T-helper 2 cell treated with Interferon-gamma antibody and Interleukin-4, amounts not matched to agents 5 μg/mL and 100 μg/mL, for 36 hours (primary cell): ENCODE data around the gene LTB4R2.
A peak's percentile ranks its signal among the peaks of the same experiment; 100 is the strongest.

Source experiments
- DNase-seq: peaks from one replicate; pipeline ENCODE4 v3.0.0; 2021; ENCODE audit warnings: low spot score
- H3K27ac Mint-ChIP-seq: one replicate; pipeline ENCODE4 v1.8.0; 2021; ENCODE audit warnings: mild to moderate bottlenecking, mixed read lengths
- H3K27me3 Mint-ChIP-seq: one replicate; pipeline ENCODE4 v1.8.0; 2021; ENCODE audit warnings: low read depth, mixed read lengths
- H3K36me3 Mint-ChIP-seq: one replicate; pipeline ENCODE4 v1.8.0; 2021; ENCODE audit warnings: low read depth, mixed read lengths
- H3K4me1 Mint-ChIP-seq: one replicate; pipeline ENCODE4 v1.8.0; 2021; ENCODE audit warnings: low read depth, mixed read lengths
- H3K4me3 Mint-ChIP-seq: one replicate; pipeline ENCODE4 v1.8.0; 2022; ENCODE audit warnings: mild to moderate bottlenecking, moderate library complexity, mixed read lengths
- H3K9me3 Mint-ChIP-seq: one replicate; pipeline ENCODE4 v1.8.0; 2021; ENCODE audit warnings: mixed read lengths

Gene LTB4R2

GRCh38 chr14:24299255-24300191, 10.4 kb upstream of the LTB4R2 start, which contains the start of the genes DHRS1 and NOP9:
Gene DHRS1 (minus strand): TSS chr14:24299780. CDS start chr14:24299106, 674 bp downstream.
Gene NOP9 (plus strand): TSS chr14:24299850. CDS start chr14:24299955, 105 bp downstream.
- DNase-seq, result peak; percentile 91
- Mint-ChIP-seq H3K4me3 (peak within 1 kb of the TSS; percentile 93), H3K27ac (peak within 1 kb of the TSS; percentile 94), H3K9me3 (no peaks in the 10 kb centered on the region), H3K36me3 (peaks cover 52% of the 10 kb centered on the region), H3K27me3 (no peaks in the 10 kb centered on the region), H3K4me1 (peaks cover 32% of the 10 kb centered on the region)

GRCh38 chr14:24300326-24300980, 9.5 kb upstream of the LTB4R2 start:
- Mint-ChIP-seq H3K4me3 (peak overlapping the region; percentile 93), H3K36me3 (peaks cover 57% of the 10 kb centered on the region), H3K4me1 (peaks cover 32% of the 10 kb centered on the region), H3K27ac (peak overlapping the region; percentile 94), H3K27me3 (no peaks in the 10 kb centered on the region), H3K9me3 (no peaks in the 10 kb centered on the region)
- no peak for DNase-seq

DNA sequence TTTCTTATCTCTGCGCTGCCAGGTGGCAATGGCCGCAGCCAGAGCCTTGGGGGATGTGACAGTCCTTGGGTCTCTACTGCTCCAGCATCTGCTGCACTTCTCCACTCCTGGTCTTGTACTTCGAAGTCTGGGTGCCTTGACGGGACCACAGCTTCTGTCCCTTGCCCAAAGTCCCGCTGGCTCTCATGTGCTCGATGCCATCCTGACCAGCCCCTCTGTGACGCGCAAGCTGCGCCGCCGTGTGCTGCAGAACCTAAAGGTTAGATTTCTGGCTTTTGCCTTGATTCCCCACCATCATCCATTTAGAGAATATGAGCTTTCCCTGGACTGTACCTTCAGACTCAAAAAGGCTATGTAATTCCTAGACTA, 5.9 kb upstream of the LTB4R2 start:
- H3K9me3 Mint-ChIP-seq, result no peaks in the 10 kb centered on the region
- no peaks in the 10 kb centered on the region for H3K27me3 Mint-ChIP-seq
- no peak for DNase-seq
- peaks cover 68% of the 10 kb centered on the region for H3K36me3 Mint-ChIP-seq
- peaks cover 17% of the 10 kb centered on the region for H3K4me1 Mint-ChIP-seq
- no peak overlapping the region for H3K27ac Mint-ChIP-seq
- H3K4me3 Mint-ChIP-seq, result no peak overlapping the region

DNA sequence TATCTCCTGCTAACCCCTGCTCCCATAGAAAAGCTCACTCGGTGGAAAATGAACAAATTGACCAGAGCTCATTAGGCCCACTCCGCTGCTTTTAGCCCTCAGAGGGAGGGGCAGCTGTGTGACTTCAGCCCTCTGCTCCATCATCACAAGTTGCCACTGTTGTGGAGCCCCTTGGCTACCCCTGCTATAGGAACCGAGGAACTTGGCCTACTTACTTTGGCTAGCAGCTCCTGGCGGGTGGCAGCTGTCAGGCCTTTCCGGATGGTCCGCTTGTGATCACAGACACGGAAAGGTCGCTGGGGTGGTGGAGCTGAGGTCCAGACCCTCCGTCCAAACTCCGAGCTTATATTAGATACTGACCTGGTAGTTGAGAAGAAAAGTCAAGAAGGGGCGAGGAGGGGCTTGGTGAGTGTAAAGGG, 2.8 kb upstream of the LTB4R2 start:
- H3K27ac Mint-ChIP-seq, result peak overlapping the region; percentile 12
- no peak overlapping the region for H3K4me3 Mint-ChIP-seq
- no peaks in the 10 kb centered on the region for H3K9me3 Mint-ChIP-seq
- H3K4me1 Mint-ChIP-seq, result peaks cover 28% of the 10 kb centered on the region
- H3K36me3 Mint-ChIP-seq, result peaks cover 66% of the 10 kb centered on the region
- no peaks in the 10 kb centered on the region for H3K27me3 Mint-ChIP-seq
- no peak for DNase-seq

DNA sequence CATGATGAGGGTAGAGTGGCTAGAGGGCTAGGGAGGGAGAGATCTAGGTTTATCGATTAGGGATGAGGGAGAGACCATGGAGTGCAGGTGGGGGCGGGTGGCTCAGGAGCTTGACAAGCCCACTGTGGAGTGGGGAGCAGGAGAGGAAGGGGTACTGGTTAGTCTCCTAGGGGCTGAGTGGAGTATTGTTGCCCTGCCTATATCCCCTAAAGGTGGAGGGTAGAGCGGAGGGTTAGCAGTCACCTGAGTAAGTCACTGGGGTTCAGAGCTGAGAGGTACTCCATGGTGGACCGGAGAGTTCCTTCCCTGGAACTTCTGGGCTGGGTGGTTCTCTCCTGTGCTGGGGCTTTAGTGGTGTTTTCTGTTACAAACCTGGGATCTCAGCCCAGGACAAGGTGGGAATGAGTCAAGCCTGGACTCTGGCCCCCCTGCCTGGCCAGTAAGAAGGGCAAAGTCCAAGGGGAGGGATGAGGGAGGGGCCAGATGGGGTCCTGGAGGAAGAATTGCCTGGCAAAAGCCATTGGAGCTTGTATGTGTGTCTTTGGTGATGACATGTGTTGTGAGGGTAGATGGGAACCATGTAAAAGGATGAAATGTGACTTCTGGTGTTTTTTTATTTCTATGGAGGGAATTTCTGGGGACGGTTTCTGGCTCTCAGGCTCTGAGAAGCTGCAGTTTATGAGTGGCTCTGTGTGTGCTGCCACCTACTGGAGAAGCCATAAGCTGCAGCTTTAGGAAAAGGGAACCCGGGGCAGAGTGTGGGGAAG, 2.2 kb upstream of the LTB4R2 start, which contains the start of gene CIDEB:
Gene CIDEB (minus strand): TSS at position 403 of the 767 bp plus-strand sequence. CDS start 119 bp downstream, at position 284.
- Mint-ChIP-seq H3K27me3 (no peaks in the 10 kb centered on the region), H3K36me3 (peaks cover 64% of the 10 kb centered on the region), H3K4me1 (peaks cover 34% of the 10 kb centered on the region), H3K9me3 (no peaks in the 10 kb centered on the region), H3K27ac (peak within 1 kb of the TSS; percentile 66), H3K4me3 (no peak within 1 kb of the TSS)
- peak; percentile 48 for DNase-seq

GRCh38 chr14:24308342-24309124, 1.4 kb upstream of the LTB4R2 start:
- DNase-seq, result no peak
- peaks cover 42% of the 10 kb centered on the region for H3K4me1 Mint-ChIP-seq
- H3K36me3 Mint-ChIP-seq, result peaks cover 60% of the 10 kb centered on the region
- H3K27ac Mint-ChIP-seq, result peak overlapping the region; percentile 66
- no peaks in the 10 kb centered on the region for H3K9me3 Mint-ChIP-seq
- no peaks in the 10 kb centered on the region for H3K27me3 Mint-ChIP-seq
- no peak overlapping the region for H3K4me3 Mint-ChIP-seq

- peaks cover 58% of the 10 kb centered on the region for H3K4me1 Mint-ChIP-seq
These were observed 315 bp downstream of the LTB4R2 start for GRCh38 chr14:24310265-24310645.

DNA sequence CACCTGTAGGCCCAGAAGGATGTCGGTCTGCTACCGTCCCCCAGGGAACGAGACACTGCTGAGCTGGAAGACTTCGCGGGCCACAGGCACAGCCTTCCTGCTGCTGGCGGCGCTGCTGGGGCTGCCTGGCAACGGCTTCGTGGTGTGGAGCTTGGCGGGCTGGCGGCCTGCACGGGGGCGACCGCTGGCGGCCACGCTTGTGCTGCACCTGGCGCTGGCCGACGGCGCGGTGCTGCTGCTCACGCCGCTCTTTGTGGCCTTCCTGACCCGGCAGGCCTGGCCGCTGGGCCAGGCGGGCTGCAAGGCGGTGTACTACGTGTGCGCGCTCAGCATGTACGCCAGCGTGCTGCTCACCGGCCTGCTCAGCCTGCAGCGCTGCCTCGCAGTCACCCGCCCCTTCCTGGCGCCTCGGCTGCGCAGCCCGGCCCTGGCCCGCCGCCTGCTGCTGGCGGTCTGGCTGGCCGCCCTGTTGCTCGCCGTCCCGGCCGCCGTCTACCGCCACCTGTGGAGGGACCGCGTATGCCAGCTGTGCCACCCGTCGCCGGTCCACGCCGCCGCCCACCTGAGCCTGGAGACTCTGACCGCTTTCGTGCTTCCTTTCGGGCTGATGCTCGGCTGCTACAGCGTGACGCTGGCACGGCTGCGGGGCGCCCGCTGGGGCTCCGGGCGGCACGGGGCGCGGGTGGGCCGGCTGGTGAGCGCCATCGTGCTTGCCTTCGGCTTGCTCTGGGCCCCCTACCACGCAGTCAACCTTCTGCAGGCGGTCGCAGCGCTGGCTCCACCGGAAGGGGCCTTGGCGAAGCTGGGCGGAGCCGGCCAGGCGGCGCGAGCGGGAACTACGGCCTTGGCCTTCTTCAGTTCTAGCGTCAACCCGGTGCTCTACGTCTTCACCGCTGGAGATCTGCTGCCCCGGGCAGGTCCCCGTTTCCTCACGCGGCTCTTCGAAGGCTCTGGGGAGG, 985 bp downstream of the LTB4R2 start, which contains the start of gene LTB4R:
Gene LTB4R (plus strand): TSS at position 857 of the 959 bp plus-strand sequence. CDS start 4,150 bp downstream, outside the sequence.
- Mint-ChIP-seq H3K27ac (peak within 1 kb of the TSS; percentile 80), H3K27me3 (no peaks in the 10 kb centered on the region), H3K9me3 (no peaks in the 10 kb centered on the region), H3K4me3 (peak within 1 kb of the TSS; percentile 87), H3K36me3 (peaks cover 50% of the 10 kb centered on the region), H3K4me1 (peaks cover 62% of the 10 kb centered on the region)
- DNase-seq, result peak; percentile 63

More at GRCh38 chr14:24310265-24310645, 315 bp downstream of the LTB4R2 start:
- peak overlapping the region; percentile 87 for H3K4me3 Mint-ChIP-seq
- peak overlapping the region; percentile 77 for H3K27ac Mint-ChIP-seq
- H3K27me3 Mint-ChIP-seq, result no peaks in the 10 kb centered on the region
- no peaks in the 10 kb centered on the region for H3K9me3 Mint-ChIP-seq
- no peak for DNase-seq
- peaks cover 52% of the 10 kb centered on the region for H3K36me3 Mint-ChIP-seq

GRCh38 chr14:24311837-24312615, 2.1 kb downstream of the LTB4R2 start:
- peak overlapping the region; percentile 80 for H3K27ac Mint-ChIP-seq
- H3K4me3 Mint-ChIP-seq, result peak overlapping the region; percentile 87
- peaks cover 62% of the 10 kb centered on the region for H3K4me1 Mint-ChIP-seq
- H3K27me3 Mint-ChIP-seq, result no peaks in the 10 kb centered on the region
- H3K36me3 Mint-ChIP-seq, result peaks cover 42% of the 10 kb centered on the region
- no peak for DNase-seq
- H3K9me3 Mint-ChIP-seq, result no peaks in the 10 kb centered on the region

GRCh38 chr14:24312736-24313507, 3.0 kb downstream of the LTB4R2 start:
- Mint-ChIP-seq H3K36me3 (peaks cover 41% of the 10 kb centered on the region), H3K27ac (peak overlapping the region; percentile 80), H3K4me1 (peaks cover 67% of the 10 kb centered on the region), H3K4me3 (peak overlapping the region; percentile 87), H3K27me3 (no peaks in the 10 kb centered on the region), H3K9me3 (no peaks in the 10 kb centered on the region)
- peak; percentile 48 for DNase-seq

GRCh38 chr14:24313913-24314312, 4.0 kb downstream of the LTB4R2 start:
- H3K9me3 Mint-ChIP-seq, result no peaks in the 10 kb centered on the region
- H3K27me3 Mint-ChIP-seq, result no peaks in the 10 kb centered on the region
- peaks cover 62% of the 10 kb centered on the region for H3K4me1 Mint-ChIP-seq
- H3K4me3 Mint-ChIP-seq, result peak overlapping the region; percentile 87
- H3K36me3 Mint-ChIP-seq, result peaks cover 36% of the 10 kb centered on the region
- no peak for DNase-seq
- H3K27ac Mint-ChIP-seq, result peak overlapping the region; percentile 80
